NCI-H2107 treated with DMSO at 0.1 percent for 48 hours (cell line): Measurements from ENCODE around the gene UBXN10.

ENCODE experiments used
- DNase-seq: peaks from one replicate; lab custom pipeline; 2025; ENCODE audit not compliant: unreplicated experiment; lab: John Stamatoyannopoulos, UW

The UBXN10 gene, protein sequence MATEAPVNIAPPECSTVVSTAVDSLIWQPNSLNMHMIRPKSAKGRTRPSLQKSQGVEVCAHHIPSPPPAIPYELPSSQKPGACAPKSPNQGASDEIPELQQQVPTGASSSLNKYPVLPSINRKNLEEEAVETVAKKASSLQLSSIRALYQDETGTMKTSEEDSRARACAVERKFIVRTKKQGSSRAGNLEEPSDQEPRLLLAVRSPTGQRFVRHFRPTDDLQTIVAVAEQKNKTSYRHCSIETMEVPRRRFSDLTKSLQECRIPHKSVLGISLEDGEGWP

GRCh38 chr1:20185834-20186782 lies at the start of gene UBXN10, which contains the start of gene PLA2G2C:
Gene UBXN10 (plus strand): TSS chr1:20186096. CDS start chr1:20190562, 4,466 bp downstream.
Gene PLA2G2C (minus strand): TSS chr1:20186518. CDS start chr1:20177363, 9,155 bp downstream.
- DNase-seq = no peak

DNA sequence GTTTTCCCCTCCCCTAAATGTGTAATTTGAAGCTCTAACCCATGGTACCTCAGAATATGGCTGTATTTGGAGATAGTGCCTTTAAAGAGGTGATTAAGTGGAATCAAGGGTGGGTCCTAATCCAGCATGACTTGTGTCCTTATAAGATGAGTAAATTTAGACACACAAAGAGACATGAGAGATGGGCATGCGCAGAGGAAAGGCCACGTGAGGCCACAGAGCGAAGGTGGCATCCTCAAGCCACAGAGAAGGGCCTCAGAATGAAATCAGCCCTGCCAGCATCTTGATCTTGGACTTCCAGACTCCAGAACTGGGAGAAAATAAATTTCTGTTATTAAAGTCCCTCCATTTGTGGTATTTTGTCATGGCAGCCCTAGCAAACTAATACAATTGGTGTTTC lies 49.6 kb upstream of the UBXN10 start:
- DNase-seq = no peak

DNA sequence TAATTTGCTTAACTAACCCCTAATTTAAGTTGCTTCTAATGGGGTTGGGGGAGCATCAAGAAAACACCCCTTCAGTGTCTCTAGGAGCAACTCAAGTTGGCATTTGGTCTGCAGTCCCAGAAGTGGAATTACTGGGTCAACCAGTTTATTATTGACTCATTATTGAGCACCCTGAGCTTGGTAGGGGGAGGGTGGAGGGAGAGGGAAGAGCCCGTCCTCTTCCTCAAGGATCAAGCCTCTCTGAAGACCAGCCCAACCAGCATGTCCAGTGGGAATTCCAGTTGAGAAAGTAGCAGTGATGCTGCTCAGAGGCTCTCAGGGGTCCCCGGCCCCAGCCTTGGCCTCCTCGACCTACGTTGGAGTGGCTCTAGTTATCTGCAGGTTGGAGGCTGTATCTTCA lies 48.8 kb upstream of the UBXN10 start:
- DNase-seq = no peak

DNA sequence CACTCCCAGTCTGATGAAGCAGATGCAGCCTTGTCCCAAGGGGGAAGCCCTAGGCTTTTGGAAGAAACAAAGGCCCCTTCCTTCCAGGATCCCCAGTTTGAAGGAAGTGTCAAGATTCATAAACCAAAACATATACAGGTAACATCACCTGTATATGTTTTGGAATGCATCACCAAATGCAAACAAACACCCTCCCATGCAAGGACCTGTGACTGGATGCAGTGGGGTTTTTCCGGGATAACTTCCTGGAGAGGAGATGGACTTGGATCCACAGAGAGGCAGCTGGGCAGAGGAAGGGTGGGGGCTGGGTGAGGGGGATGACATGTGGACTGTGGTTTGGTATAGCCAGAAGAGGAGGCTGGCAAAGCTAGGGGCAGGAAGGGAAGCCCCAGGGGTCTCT lies 48.3 kb upstream of the UBXN10 start:
- no peak for DNase-seq

DNA sequence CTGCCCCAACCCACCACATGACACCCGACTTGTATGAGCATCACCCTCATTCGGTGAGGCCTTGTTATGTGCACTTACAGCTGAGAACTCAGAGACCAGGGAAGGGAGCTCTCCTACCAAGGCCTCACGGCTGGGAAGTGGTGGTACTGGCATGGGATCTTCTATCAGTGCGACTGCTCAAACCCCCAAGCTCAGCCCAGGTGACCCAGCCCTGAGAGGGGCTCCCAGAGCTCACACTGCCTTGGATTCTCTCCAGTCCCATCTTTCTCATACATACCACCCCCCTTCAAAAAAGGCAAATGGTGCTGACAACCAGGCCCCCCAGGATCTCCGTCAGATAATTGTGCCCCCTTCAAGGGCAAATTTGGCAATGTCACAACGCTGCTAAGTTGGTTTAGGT lies 47.5 kb upstream of the UBXN10 start:
- no peak for DNase-seq

- no peak for DNase-seq
Observed at GRCh38 chr1:20138961-20139550, 46.8 kb upstream of the UBXN10 start, which contains the start of gene PLA2G2F. Gene PLA2G2F (plus strand): TSS chr1:20139323. CDS start chr1:20139428, 105 bp downstream.

GRCh38 chr1:20139776-20140612 lies 45.9 kb upstream of the UBXN10 start:
- DNase-seq = no peak

DNA sequence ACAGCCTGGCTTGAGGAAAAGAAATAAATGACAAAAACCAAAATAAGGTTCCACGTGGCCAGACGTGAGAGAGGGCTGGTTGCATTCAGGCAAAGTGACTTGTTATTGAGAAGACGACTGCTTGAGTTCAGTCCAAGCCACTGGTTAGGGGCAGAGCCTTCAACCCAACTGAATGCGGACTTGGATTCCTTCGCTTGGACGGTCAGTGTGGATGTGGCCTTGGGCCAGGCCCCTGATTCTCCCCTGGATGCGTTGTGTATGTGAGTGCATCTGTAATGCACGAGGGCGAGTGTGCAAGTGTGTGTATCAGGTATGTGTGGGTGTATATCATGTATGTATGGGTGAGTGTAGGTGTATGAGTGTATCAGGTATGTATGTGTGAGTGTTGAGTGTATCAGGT lies 44.9 kb upstream of the UBXN10 start:
- no peak for DNase-seq

DNA sequence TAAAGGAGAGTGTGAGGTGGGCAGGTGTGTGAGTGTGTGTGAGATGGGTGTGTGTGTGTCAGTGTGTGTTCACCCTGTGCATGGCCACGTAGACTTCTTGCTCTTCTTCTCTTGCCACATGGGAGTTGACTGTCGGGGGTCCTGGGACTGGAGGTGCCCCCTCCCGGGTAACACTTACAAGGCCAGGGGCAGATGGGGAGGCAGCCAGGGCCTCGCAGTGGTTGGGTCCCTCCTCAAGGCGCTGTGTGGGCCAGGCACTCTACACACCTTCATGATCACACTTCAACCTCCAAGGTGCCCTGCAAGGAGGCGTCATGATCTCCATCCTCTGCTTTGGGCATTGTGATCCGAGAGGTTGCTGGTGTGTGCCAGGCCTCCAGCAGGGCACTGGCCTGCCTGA lies 44.4 kb upstream of the UBXN10 start:
- no peak for DNase-seq

GRCh38 chr1:20142001-20142710 lies 43.7 kb upstream of the UBXN10 start:
- DNase-seq = no peak

DNA sequence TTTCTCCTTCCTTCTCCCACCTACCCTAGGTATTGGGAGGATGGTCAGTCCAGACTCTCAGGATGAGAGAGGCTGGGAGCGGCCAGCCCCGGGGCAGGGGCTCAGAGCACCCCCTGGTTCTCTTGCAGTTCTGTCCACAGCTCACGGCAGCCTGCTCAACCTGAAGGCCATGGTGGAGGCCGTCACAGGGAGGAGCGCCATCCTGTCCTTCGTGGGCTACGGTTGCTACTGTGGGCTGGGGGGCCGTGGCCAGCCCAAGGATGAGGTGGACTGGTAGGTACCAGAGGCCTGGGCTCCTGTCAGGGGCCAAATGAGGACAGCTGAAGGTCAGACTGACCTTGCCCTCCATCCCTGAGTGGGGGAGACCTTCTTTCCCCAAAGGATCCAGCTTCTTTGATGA lies 42.6 kb upstream of the UBXN10 start:
- no peak for DNase-seq

GRCh38 chr1:20143734-20144565 lies 41.9 kb upstream of the UBXN10 start:
- DNase-seq = no peak

DNA sequence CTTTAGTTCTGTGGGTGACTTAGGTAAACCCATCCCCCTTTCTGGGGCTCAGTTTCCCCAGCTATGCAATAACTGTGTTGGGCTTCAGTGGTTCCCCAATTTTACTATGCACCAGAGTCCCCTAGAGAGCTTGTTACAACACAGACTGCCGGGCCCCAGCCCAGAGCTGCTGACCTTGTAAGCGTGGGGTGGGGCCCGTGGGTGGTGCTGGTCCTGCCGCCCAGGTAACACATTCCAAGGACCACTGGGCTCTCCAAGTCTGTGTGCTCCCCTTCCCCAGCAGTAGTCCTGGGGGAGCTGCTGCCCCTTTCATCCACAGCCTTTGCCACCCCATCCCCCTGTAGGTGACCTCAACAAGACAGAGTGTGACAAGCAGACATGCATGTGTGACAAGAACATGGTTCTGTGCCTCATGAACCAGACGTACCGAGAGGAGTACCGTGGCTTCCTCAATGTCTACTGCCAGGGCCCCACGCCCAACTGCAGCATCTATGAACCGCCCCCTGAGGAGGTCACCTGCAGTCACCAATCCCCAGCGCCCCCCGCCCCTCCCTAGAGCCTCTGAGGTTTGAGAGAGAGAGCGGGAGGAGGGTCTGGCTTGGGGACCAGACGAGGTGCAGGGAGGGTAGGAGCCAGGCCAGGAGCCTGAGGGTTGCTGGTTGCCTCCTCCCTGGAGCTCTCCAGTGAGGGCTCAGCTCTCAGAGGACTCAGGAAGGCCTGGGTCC lies 37.9 kb upstream of the UBXN10 start:
- no peak for DNase-seq

DNA sequence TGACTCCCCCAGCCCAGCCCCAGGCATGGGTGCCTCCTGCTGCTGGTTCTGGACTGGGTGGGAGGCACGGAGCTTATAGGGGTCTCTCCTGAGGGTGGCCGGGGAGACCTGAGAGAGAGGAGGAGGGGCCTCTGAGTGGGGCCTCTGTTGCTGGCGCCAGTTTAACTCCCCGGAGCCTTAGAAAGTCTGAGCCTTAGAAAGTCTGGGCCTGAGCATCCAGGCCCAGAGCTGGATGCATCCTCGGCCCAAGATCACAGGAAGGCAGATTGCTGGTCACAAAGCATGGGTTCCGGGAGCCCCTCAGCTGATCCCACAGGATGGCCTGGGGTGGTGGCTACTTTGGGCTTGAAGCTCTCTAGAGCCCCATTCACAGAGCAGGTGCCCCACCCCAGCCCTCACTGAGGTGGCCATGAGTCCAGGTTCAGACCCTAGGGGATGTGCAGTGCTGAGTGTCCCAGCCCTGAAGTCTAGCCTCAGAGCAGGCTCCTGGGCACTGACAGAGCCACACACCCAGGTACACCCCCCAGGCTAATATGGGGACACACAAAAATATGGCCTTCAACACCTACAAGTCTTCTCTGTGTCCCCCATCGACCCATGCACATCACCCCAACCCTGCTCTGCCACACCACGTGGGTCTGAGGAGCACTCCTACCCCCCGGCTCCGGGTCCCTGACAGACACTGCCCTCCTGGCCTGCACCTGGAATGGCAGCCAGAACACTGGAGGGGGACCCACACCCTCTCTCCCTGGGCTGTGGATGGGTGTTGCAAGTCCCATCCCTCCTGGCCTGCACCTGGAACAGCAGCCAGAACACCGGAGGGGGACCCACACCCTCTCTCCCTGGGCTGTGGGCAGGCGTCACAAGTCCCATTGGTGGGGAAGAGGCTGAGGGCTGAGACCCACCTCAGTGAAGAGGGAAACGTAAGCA lies 37.1 kb upstream of the UBXN10 start:
- no peak for DNase-seq

GRCh38 chr1:20149601-20150325 lies 36.1 kb upstream of the UBXN10 start:
- DNase-seq = no peak

GRCh38 chr1:20150326-20150705 lies 35.6 kb upstream of the UBXN10 start:
- DNase-seq = no peak

DNA sequence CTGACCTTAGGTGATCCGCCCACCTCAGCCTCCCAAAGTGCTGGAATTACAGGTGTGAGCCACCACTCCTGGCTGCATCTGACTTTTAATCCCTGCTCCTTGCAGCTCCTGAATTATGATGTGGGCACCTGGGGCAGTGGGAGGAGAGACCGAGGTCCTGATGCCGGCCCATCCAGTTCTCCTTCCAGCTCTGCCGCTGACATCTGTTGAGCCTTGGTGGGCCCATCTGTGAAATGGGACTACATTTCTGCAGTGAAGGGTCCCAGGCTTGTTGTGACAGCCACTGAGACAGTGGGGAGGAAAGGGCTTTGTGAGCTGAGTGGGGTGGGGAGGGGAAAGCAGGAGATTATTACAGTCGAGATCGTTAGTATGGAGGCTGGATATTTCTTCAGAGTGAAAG lies 34.9 kb upstream of the UBXN10 start:
- no peak for DNase-seq
